Esophagus muscularis mucosa (tissue), 3 donors: Measurements from ENCODE around the gene ZNF682.

Experiments
- CTCF ChIP-seq, 3 experiments: fragments of 200-600 bp in 2 of 3; fragments of 450-650 bp in 1 of 3; sonication (generic) in 2 of 3; IDR thresholded peaks; one replicate each; pipeline ENCODE4 v1.5.1; 2017 to 2019; ENCODE audit warnings: antibody characterized with exemption in 3 of 3, mild to moderate bottlenecking in 2 of 3, moderate library complexity in 1 of 3
- POLR2AphosphoS5 ChIP-seq, 2 donors: sonication (generic); formaldehyde crosslinking; IDR thresholded peaks; one replicate each; pipeline ENCODE4 v1.6.1; 2017; ENCODE audit warnings: antibody characterized with exemption in 2 of 2

DNA sequence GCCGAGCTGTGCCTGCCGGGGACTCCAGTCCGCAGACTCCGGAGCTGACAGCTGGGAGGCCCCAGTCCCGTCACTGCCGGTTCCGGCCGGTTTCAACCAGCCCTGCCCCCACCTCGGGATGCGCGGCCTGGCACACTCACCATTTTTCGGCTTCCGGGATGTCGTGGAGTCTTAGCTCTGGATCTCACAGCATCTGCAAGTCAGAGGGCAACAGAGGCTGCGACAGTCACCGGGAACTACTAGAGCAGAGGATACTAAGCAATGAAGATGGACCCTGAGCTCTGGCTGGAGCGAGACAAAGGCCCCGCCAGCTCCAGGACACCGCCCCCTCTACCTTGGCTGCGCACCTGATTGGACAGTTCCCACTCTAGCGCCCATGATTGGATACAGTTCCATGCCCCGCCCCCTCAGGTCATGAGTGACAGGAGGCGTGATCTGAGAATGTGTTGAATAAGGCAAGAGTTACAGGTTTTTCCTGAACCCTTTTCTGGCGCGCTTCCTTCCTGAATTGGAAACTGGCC is at the start of gene ZNF682:
- TF ChIP-seq CTCF (IDR thresholded peaks at IDR 0.05), result no peak
- TF ChIP-seq POLR2AphosphoS5 (IDR thresholded peaks at IDR 0.05), result peak; percentile 65 to 68
